Vagina (tissue), 2 donors: ENCODE data around the gene ABHD10. TPM values are rescaled to one million over a fixed set of nuclear protein-coding genes. Genes with fewer than 3 reads are reported as not detected.
A peak's percentile ranks its signal among the peaks of the same experiment; 100 is the strongest.

Experiments used
- DNase-seq, 2 donors: peaks; one replicate each; pipeline ENCODE4 v3.0.0-alpha.2; 2017; ENCODE audit errors: extremely low spot score in 2 of 2
- H3K27ac ChIP-seq: fragments of 200-600 bp; sonication (generic); one replicate; pipeline ENCODE4 v1.5.1; 2019
- H3K27me3 ChIP-seq: fragments of 200-600 bp; sonication (generic); one replicate; pipeline ENCODE4 v1.5.1; 2019
- H3K36me3 ChIP-seq, 2 donors: fragments of 200-600 bp; sonication (generic); one replicate each; pipeline ENCODE4 v1.5.1; 2017 to 2019
- H3K4me1 ChIP-seq: fragments of 200-600 bp; sonication (generic); one replicate; pipeline ENCODE4 v1.5.1; 2019
- H3K4me3 ChIP-seq, 2 donors: fragments of 200-600 bp; sonication (generic); 1 replicate in 1 of 2; 2 replicates in 1 of 2; pipeline ENCODE4 v1.5.1; 2016 to 2019
- H3K9me3 ChIP-seq: fragments of 200-600 bp; sonication (generic); one replicate; pipeline ENCODE4 v1.5.1; 2019
- POLR2A ChIP-seq, 2 donors: fragments of 450-650 bp; IDR thresholded peaks; one replicate each; pipeline ENCODE4 v1.6.1; 2017; ENCODE audit warnings: antibody characterized with exemption in 2 of 2, mild to moderate bottlenecking in 2 of 2, moderate library complexity in 2 of 2
- POLR2AphosphoS5 ChIP-seq, 2 donors: sonication (generic); formaldehyde crosslinking; IDR thresholded peaks; one replicate each; pipeline ENCODE4 v1.9.0; 2017; ENCODE audit warnings: antibody characterized with exemption in 2 of 2, mild to moderate bottlenecking in 2 of 2, low read depth in 1 of 2; ENCODE audit not compliant: insufficient read depth in 1 of 2
- intact Hi-C: fragments of 100-400 bp; cut with DNase I; formaldehyde crosslinking; loops from one replicate; pipeline ENCODE4 v1.15.1; 2023
- total RNA-seq: library from RNA; depleted of rRNA; stranded (reverse); fragments of >200 nt; gene quantifications from one replicate; pipeline ENCODE4 v1.2.3, GENCODE V29; 2016
- TF ChIP-seq, protein P1 (sequence below), 3 experiments: fragments of 450-650 bp in 2 of 3; fragments of 200-600 bp in 1 of 3; sonication (generic) in 1 of 3; IDR thresholded peaks; one replicate each; pipeline ENCODE4 v1.5.1; 2017 to 2019; ENCODE audit warnings: antibody characterized with exemption in 3 of 3, mild to moderate bottlenecking in 2 of 3, moderate library complexity in 2 of 3

Gene ABHD10
- total RNA-seq, 1 donor from 2014 or later, result 10.8 TPM

GRCh38 chr3:111998636-111999483 is 20.0 kb downstream of the ABHD10 start, which contains the start of gene TAGLN3:
Gene TAGLN3, plus strand, starts transcription at chr3:111998922. Its CDS starts 501 bp downstream, at chr3:111999423.
- DNase-seq, result no peak
- intact Hi-C loops, result no loop called here

DNA sequence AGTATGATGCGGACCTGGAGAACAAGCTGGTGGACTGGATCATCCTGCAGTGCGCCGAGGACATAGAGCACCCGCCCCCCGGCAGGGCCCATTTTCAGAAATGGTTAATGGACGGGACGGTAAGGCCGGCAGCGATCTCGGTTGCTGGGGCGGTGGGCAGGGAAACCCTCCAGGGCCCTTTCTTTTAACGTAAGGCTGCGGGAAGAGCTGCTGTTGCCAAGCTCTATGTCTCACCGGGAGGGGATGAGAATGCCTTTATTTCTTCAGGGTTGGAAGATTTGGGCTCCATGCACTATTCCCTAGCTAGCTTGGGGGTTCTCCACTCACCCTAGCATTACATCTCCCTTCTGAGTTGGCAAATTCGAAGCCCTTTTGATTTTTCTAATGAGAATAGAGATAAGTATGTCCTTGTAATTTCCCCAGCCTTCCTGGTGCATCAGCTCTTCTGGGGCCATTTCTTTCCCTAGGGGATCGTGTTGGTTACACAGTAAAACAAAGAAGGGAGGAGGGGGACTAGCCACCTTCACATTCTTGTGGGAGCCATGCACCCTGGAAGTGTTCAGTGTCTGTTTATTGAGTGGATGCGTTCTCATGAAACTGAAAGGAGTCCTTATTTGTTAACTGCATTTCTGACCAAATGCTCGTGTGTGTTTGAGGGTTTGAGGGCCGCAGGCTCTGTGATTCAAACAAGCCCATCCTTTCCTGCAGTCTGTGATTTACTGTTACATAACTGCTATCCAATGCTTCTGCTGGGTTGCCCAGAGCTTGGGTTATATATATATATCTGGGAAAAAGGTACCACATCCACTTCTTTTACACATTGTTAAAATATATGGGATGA is 20.9 kb downstream of the ABHD10 start:
- no peaks in the 10 kb centered on the region for H3K36me3 ChIP-seq
- peak overlapping the region; percentile 38 for H3K4me3 ChIP-seq
- intact Hi-C loops, result no loop called here
- no peaks in the 10 kb centered on the region for H3K27me3 ChIP-seq
- H3K4me1 ChIP-seq, result peaks cover 12% of the 10 kb centered on the region
- DNase-seq, result no peak
- H3K27ac ChIP-seq, result no peak overlapping the region
- TF ChIP-seq POLR2A (IDR thresholded peaks at IDR 0.05) (no peak), POLR2AphosphoS5 (IDR thresholded peaks at IDR 0.05; ENCODE audit: insufficient read depth in 1 of 2, low read depth in 1 of 2) (no peak)
- TF ChIP-seq, protein P1, sequence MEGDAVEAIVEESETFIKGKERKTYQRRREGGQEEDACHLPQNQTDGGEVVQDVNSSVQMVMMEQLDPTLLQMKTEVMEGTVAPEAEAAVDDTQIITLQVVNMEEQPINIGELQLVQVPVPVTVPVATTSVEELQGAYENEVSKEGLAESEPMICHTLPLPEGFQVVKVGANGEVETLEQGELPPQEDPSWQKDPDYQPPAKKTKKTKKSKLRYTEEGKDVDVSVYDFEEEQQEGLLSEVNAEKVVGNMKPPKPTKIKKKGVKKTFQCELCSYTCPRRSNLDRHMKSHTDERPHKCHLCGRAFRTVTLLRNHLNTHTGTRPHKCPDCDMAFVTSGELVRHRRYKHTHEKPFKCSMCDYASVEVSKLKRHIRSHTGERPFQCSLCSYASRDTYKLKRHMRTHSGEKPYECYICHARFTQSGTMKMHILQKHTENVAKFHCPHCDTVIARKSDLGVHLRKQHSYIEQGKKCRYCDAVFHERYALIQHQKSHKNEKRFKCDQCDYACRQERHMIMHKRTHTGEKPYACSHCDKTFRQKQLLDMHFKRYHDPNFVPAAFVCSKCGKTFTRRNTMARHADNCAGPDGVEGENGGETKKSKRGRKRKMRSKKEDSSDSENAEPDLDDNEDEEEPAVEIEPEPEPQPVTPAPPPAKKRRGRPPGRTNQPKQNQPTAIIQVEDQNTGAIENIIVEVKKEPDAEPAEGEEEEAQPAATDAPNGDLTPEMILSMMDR (IDR thresholded peaks at IDR 0.05), result no peak
- H3K9me3 ChIP-seq, result no peaks in the 10 kb centered on the region

More at GRCh38 chr3:111998636-111999483, 20.0 kb downstream of the ABHD10 start, which contains the start of gene TAGLN3:
- no peaks in the 10 kb centered on the region for H3K27me3 ChIP-seq
- no peaks in the 10 kb centered on the region for H3K36me3 ChIP-seq
- no peaks in the 10 kb centered on the region for H3K9me3 ChIP-seq
- H3K4me3 ChIP-seq, result peak within 1 kb of the TSS; percentile 38
- H3K27ac ChIP-seq, result no peak within 1 kb of the TSS
- TF ChIP-seq, protein P1 (IDR thresholded peaks at IDR 0.05), result no peak
- TF ChIP-seq POLR2A (IDR thresholded peaks at IDR 0.05) (no peak), POLR2AphosphoS5 (IDR thresholded peaks at IDR 0.05; ENCODE audit: insufficient read depth in 1 of 2, low read depth in 1 of 2) (no peak)
- H3K4me1 ChIP-seq, result peaks cover 12% of the 10 kb centered on the region

DNA sequence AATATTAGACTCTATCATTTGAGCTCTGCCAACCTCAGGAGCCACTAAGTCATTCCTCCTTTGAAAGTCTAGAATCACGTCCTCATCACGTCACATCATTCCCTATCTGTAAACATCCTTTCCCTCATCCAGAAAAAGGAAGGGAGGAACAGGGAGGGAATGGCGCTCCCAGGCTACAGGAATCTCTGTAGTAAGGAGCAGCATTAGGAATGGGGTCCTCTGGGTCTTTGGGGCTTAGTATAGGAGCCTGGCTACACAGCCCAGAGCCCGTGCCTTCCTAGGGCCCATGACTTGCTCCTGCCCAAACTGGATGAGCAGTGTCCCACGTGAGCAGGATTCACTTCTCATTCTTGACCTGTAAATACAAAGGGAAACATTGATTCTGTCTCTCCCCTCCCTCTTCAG is 21.5 kb downstream of the ABHD10 start:
- H3K27me3 ChIP-seq, result no peaks in the 10 kb centered on the region
- no peak overlapping the region for H3K27ac ChIP-seq
- H3K4me3 ChIP-seq, result no peak overlapping the region
- no peak for DNase-seq
- intact Hi-C loops, result no loop called here
- H3K9me3 ChIP-seq, result no peaks in the 10 kb centered on the region
- no peaks in the 10 kb centered on the region for H3K36me3 ChIP-seq
- TF ChIP-seq POLR2A (IDR thresholded peaks at IDR 0.05), result no peak
- no peak for TF ChIP-seq POLR2AphosphoS5 (IDR thresholded peaks at IDR 0.05; ENCODE audit: insufficient read depth in 1 of 2, low read depth in 1 of 2)
- TF ChIP-seq, protein P1 (IDR thresholded peaks at IDR 0.05), result no peak
- peaks cover 12% of the 10 kb centered on the region for H3K4me1 ChIP-seq

- Histone ChIP-seq H3K27ac (no peak overlapping the region), H3K4me3 (no peak overlapping the region), H3K9me3 (no peaks in the 10 kb centered on the region), H3K27me3 (no peaks in the 10 kb centered on the region), H3K36me3 (no peaks in the 10 kb centered on the region), H3K4me1 (peaks cover 12% of the 10 kb centered on the region)
- no peak for DNase-seq
- TF ChIP-seq POLR2A (IDR thresholded peaks at IDR 0.05), result no peak
- no peak for TF ChIP-seq POLR2AphosphoS5 (IDR thresholded peaks at IDR 0.05; ENCODE audit: insufficient read depth in 1 of 2, low read depth in 1 of 2)
- TF ChIP-seq, protein P1 (IDR thresholded peaks at IDR 0.05), result no peak
- intact Hi-C loops, result no loop called here
Observed at GRCh38 chr3:112000966-112001365, 22.1 kb downstream of the ABHD10 start.
